Stomach (tissue), 9 donors: ENCODE results near the gene TSPAN15. TPM values are rescaled to one million over a fixed set of nuclear protein-coding genes. Genes with fewer than 3 reads are reported as not detected.
A peak's percentile ranks its signal among the peaks of the same experiment; 100 is the strongest.

Experiments
- DNase-seq, 2 donors: peaks; one replicate each; pipeline versions ENCODE4 v3.0.0 to v3.0.0-alpha.2; 2013 to 2019
- H3K27ac ChIP-seq, 5 donors: fragments of 200-600 bp in 4 of 5; sonication (generic) in 4 of 5; one replicate each; pipeline ENCODE4 v1.5.1; 2013 to 2019; ENCODE audit warnings: mild to moderate bottlenecking in 1 of 5, moderate library complexity in 1 of 5
- H3K27me3 ChIP-seq, 3 donors: fragments of 200-600 bp; sonication (generic); one replicate each; pipeline ENCODE4 v1.5.1; 2017 to 2019; ENCODE audit warnings: mixed run types in 1 of 3
- H3K36me3 ChIP-seq, 4 donors: fragments of 200-600 bp; sonication (generic); 1 replicate in 3 of 4; 2 replicates in 1 of 4; pipeline ENCODE4 v1.5.1; 2016 to 2019
- H3K4me1 ChIP-seq, 4 donors: fragments of 200-600 bp; sonication (generic); one replicate each; pipeline ENCODE4 v1.5.1; 2016 to 2019
- H3K4me3 ChIP-seq, 4 donors: fragments of 200-600 bp; sonication (generic) in 3 of 4; one replicate each; pipeline ENCODE4 v1.5.1; 2016 to 2019; ENCODE audit warnings: mild to moderate bottlenecking in 1 of 4
- H3K9me3 ChIP-seq, 4 donors: fragments of 200-600 bp; sonication (generic); one replicate each; pipeline ENCODE4 v1.5.1; 2016 to 2019
- EP300 ChIP-seq: sonication (generic); formaldehyde crosslinking; IDR thresholded peaks from one replicate; pipeline ENCODE4 v1.6.1; 2017; ENCODE audit warnings: antibody characterized with exemption
- POLR2A ChIP-seq, 4 donors: fragments of 450-650 bp; IDR thresholded peaks; one replicate each; pipeline ENCODE4 v1.6.1; 2016; ENCODE audit warnings: antibody characterized with exemption in 4 of 4, control low read depth in 2 of 4, mild to moderate bottlenecking in 1 of 4, moderate library complexity in 1 of 4
- POLR2AphosphoS5 ChIP-seq, 3 donors: sonication (generic); formaldehyde crosslinking; IDR thresholded peaks; one replicate each; pipeline ENCODE4 v1.6.1; 2016; ENCODE audit warnings: antibody characterized with exemption in 3 of 3
- WGBS, 5 donors: extraction: QIAGEN DNeasy Blood & Tissue Kit in 3 of 5; methylation state at CpG; one replicate each; pipeline versions ENCODE4 v1.1.5 to v1.1.7; 2013 to 2018; 5-methylcytosine and 5-hydroxymethylcytosine counted together
- intact Hi-C: fragments of 100-400 bp; cut with DNase I; formaldehyde crosslinking; loops from one replicate; pipeline ENCODE4 v1.15.1; 2023; ENCODE audit warnings: low total_unique reads
- polyA plus RNA-seq, 3 donors: library from polyadenylated mRNA; stranded (reverse); fragments of 200-250 nt; gene quantifications; one replicate each; pipeline ENCODE4 v1.2.3, GENCODE V29; 2013
- total RNA-seq, 5 donors: library from RNA; depleted of rRNA; stranded (reverse); fragments of >200 nt; gene quantifications; one replicate each; pipeline versions ENCODE4 v1.1.0 to v1.2.3, GENCODE V29; 2014 to 2016
- TF ChIP-seq, protein P1 (sequence below), 7 experiments: fragments of 450-650 bp in 4 of 7; fragments of 200-600 bp in 3 of 7; sonication (generic) in 3 of 7; IDR thresholded peaks; one replicate each; pipeline ENCODE4 v1.5.1; 2016 to 2019; ENCODE audit warnings: antibody characterized with exemption in 7 of 7, control low read depth in 2 of 7, mild to moderate bottlenecking in 1 of 7
- donor health status: healthy with polysubstance abuse.
- donor health status: Bipolar disorder and iron deficiency.
- donor health status: healthy.

TSPAN15 gene
- total and polyA plus RNA-seq, 8 donors: 23.5 to 153 (median 74.5) TPM

DNA sequence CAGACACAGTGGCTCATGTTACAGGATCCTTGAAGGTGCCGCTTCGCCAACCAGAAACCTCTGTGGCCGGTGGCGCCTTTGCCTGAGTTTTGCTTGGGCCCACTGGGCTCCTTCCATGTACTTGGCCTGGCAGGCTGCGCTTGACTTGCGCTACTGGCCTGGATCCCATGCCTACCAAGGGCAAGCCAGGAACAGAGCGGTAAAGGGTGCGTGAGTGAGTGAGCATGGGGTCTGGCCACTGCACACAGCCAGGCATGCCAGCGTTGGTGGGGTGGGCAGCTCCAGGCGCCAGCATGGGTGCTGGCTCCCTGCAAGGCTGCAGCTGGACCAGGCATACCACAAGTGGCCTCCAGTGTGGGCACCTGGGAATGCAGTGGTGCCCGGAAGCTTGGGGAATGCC is 16.3 kb upstream of the TSPAN15 start:
- H3K9me3 ChIP-seq: no peaks in the 10 kb centered on the region
- no peak for TF ChIP-seq EP300
- no peak for TF ChIP-seq POLR2AphosphoS5 (IDR thresholded peaks at IDR 0.05)
- TF ChIP-seq, protein P1, sequence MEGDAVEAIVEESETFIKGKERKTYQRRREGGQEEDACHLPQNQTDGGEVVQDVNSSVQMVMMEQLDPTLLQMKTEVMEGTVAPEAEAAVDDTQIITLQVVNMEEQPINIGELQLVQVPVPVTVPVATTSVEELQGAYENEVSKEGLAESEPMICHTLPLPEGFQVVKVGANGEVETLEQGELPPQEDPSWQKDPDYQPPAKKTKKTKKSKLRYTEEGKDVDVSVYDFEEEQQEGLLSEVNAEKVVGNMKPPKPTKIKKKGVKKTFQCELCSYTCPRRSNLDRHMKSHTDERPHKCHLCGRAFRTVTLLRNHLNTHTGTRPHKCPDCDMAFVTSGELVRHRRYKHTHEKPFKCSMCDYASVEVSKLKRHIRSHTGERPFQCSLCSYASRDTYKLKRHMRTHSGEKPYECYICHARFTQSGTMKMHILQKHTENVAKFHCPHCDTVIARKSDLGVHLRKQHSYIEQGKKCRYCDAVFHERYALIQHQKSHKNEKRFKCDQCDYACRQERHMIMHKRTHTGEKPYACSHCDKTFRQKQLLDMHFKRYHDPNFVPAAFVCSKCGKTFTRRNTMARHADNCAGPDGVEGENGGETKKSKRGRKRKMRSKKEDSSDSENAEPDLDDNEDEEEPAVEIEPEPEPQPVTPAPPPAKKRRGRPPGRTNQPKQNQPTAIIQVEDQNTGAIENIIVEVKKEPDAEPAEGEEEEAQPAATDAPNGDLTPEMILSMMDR (IDR thresholded peaks at IDR 0.05): no peak
- TF ChIP-seq POLR2A (IDR thresholded peaks at IDR 0.05): no peak
- H3K36me3 ChIP-seq: no peaks in the 10 kb centered on the region
- no peaks in the 10 kb centered on the region for H3K27me3 ChIP-seq
- intact Hi-C loops: loop anchor here (10.0 kb wide), 1 partner anchor 200 kb away; the partner anchor contains the start of gene FAM241B
- H3K4me3 ChIP-seq: no peak overlapping the region
- 95 to 99% (median 98%) methylated on average over 5 to 11 of the region's 11 CpGs for WGBS, 5 donors
- H3K4me1 ChIP-seq: peaks cover 16 to 30% (median 19%) of the 10 kb centered on the region in 4 donors
- no peak for DNase-seq
- H3K27ac ChIP-seq: no peak overlapping the region

DNA sequence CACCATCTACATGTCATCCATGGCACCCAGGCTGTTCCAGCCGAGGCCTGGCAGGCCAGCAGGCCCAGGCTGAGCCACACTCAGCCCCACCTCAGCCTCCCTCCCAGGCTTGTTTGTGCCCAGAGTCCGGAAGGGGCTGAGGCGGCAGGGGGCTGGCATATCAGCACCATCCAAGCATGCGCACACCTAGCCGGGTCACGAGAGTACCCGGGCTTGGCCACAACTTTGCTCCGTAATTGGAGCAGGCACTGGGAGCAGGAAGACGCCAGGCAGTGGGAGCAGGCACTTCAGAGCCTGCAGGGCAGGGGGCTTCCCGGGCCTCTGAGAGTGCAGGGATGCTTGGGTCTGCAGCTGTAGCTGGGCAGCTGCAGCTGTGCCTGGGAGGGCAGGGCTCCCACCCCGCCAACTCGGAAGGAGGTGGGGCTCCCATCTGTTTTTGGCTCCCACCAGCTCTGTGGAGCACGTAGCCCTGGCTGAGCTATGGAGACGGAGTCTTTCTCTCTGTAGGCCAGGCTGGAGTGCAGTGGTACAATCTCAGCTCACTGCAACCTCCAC is 15.2 kb upstream of the TSPAN15 start:
- H3K4me1 ChIP-seq: peaks cover 21 to 36% (median 23%) of the 10 kb centered on the region in 4 donors
- WGBS, 5 donors: 91 to 96% (median 96%) methylated on average over 12 to 14 of the region's 14 CpGs
- H3K9me3 ChIP-seq: no peaks in the 10 kb centered on the region
- no peak overlapping the region for H3K4me3 ChIP-seq
- no peak for DNase-seq
- H3K27ac ChIP-seq: no peak overlapping the region
- TF ChIP-seq POLR2A (IDR thresholded peaks at IDR 0.05): no peak
- TF ChIP-seq, protein P1 (IDR thresholded peaks at IDR 0.05): no peak
- intact Hi-C loops: loop anchor here (10.0 kb wide), 1 partner anchor 199 kb away; the partner anchor contains the start of gene FAM241B
- no peaks in the 10 kb centered on the region for H3K27me3 ChIP-seq
- no peaks in the 10 kb centered on the region for H3K36me3 ChIP-seq

DNA sequence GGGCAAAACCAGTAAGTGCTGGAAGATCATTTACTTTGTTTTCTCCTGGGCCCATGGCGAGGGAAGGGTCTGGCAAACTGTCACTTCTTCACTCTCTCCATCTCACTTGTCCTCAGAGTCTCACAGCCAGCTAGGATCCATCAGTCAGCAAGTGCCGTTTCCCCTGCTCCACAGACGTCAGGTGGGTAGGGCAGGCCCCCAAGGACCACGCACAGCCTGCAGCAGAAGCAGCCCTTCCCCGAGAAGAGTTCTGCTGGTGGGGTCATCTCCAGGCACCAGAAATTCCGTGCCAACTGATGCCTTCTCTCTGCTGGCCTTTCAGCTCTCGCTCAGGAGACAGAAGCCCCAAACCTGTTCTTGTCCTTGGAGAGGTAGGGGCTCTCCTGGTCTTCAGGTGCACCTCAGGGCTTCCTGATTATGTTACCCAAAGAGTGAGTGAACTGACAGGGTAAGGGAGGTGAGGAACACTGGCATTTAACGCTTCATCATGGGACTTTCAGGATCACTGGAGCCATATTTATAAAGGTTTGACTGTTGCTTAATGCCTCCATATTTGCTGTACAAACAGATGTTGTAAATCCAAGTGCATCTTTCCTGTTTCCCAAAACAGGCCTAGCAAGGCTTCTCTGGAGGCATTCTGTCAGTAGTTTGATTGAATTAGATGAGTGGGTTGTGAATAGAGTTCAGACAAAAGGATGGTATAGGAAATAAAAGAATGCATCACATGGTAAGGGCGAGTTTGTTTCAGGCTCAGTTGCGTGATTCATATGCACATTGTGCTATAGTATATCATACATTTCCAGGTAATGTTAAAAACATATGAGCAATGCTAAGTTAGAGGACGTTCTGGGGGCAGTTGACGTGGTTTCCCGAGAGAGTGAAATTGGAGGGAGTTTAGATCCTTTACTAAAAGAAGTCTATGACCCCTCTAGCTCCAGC is 13.7 kb upstream of the TSPAN15 start:
- intact Hi-C loops: loop anchor here (10.0 kb wide), 1 partner anchor 197 kb away; the partner anchor contains the start of gene FAM241B
- TF ChIP-seq POLR2AphosphoS5 (IDR thresholded peaks at IDR 0.05) (no peak), EP300 (no peak), POLR2A (IDR thresholded peaks at IDR 0.05) (no peak)
- TF ChIP-seq, protein P1 (IDR thresholded peaks at IDR 0.05): no peak

DNA sequence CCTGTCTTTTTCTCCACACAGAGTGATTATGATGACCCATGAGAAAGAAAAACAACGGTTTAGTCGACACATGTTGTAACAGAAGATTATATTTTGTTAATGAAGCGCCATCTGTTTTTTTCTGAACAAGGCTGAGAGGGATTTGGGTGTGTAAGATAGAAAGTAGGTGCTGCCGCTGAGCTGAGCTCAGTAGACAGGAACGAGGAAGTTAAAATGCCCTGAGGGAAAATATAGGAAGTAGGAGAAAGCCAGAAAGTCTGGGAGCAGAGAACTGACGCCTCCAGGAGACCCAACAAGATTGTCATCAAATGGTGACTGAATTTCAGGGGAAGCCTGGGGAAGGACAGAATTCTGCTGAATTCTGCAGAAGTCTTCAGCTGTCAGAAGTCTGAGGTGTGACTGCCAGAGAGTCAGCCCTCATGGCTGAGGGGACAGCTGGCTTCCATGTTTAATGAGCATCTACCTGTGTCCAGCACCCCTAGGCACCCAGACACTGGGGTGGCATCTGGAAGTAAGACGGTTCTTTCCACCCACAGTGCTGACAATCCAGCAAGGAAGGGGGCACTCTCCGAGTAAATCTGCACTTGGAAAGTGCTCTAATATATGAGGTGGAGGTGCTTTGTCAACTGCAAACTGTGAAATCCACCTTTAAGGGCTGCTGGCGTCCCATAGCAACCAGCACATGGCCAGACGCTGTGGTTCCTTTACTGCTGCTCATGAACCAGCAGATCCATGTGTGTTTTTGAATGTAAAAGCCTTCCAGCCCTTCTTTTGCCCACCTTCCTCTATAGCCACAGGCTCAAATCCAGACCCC is 12.5 kb upstream of the TSPAN15 start:
- intact Hi-C loops: loop anchor here (10.0 kb wide), 1 partner anchor 196 kb away; the partner anchor contains the start of gene FAM241B
- H3K27ac ChIP-seq: peak overlapping the region; percentile 69 to 90 (median 87)
- TF ChIP-seq, protein P1 (IDR thresholded peaks at IDR 0.05): no peak
- TF ChIP-seq POLR2AphosphoS5 (IDR thresholded peaks at IDR 0.05): peak in 2 of 3 donors; percentile 5 to 41
- no peak for TF ChIP-seq POLR2A (IDR thresholded peaks at IDR 0.05)
- no peak for TF ChIP-seq EP300

More for the DNA sequence above, 13.7 kb upstream of the TSPAN15 start:
- DNase-seq: no peak
- H3K4me3 ChIP-seq: no peak overlapping the region
- H3K4me1 ChIP-seq: peaks cover 21 to 36% (median 23%) of the 10 kb centered on the region in 4 donors
- no peaks in the 10 kb centered on the region for H3K36me3 ChIP-seq
- no peaks in the 10 kb centered on the region for H3K9me3 ChIP-seq
- peak overlapping the region in 4 of 5 donors; percentile 69 to 90 (median 84) for H3K27ac ChIP-seq
- no peaks in the 10 kb centered on the region for H3K27me3 ChIP-seq
- WGBS, 5 donors: 86 to 93% (median 89%) methylated on average over 13 of the region's 13 CpGs

More for the DNA sequence above, 12.5 kb upstream of the TSPAN15 start:
- no peaks in the 10 kb centered on the region for H3K27me3 ChIP-seq
- no peaks in the 10 kb centered on the region for H3K36me3 ChIP-seq
- H3K9me3 ChIP-seq: no peaks in the 10 kb centered on the region
- H3K4me1 ChIP-seq: peaks cover 21 to 36% (median 23%) of the 10 kb centered on the region in 4 donors
- 19 to 29% (median 22%) methylated on average over 10 of the region's 10 CpGs for WGBS, 5 donors
- DNase-seq: peak; percentile 48 to 74
- H3K4me3 ChIP-seq: no peak overlapping the region
